ENCODE measurements around the gene TAGLN2.
A peak's percentile ranks its signal among the peaks of the same experiment; 100 is the strongest.

TAGLN2 gene

GRCh38 chr1:159934136-159935039 is 9.1 kb upstream of the TAGLN2 start:
- DNase-seq: no peak

GRCh38 chr1:159933347-159933746 is 8.0 kb upstream of the TAGLN2 start:
- no peak for DNase-seq

GRCh38 chr1:159932296-159933285 is 7.3 kb upstream of the TAGLN2 start:
- DNase-seq: no peak

GRCh38 chr1:159931795-159932173 is 6.5 kb upstream of the TAGLN2 start:
- no peak for DNase-seq

- DNase-seq: no peak
Measured at GRCh38 chr1:159931101-159931794, 5.9 kb upstream of the TAGLN2 start.

- no peak for DNase-seq
Measured at GRCh38 chr1:159930634-159931033, 5.3 kb upstream of the TAGLN2 start.

GRCh38 chr1:159930216-159930615 is 4.9 kb upstream of the TAGLN2 start:
- no peak for DNase-seq

GRCh38 chr1:159929155-159930051 is 4.1 kb upstream of the TAGLN2 start:
- no peak for DNase-seq

GRCh38 chr1:159928491-159929050 is 3.3 kb upstream of the TAGLN2 start:
- DNase-seq: no peak

- no peak for DNase-seq
Measured at GRCh38 chr1:159927849-159928431, 2.6 kb upstream of the TAGLN2 start.

GRCh38 chr1:159927211-159927848 is 2.0 kb upstream of the TAGLN2 start:
- DNase-seq: no peak

- no peak for DNase-seq
Measured at GRCh38 chr1:159925719-159926078, 392 bp upstream of the TAGLN2 start.

GRCh38 chr1:159924025-159924790 is 1.1 kb downstream of the TAGLN2 start:
- peak; percentile 45 for DNase-seq

- DNase-seq: peak; percentile 93
Measured at GRCh38 chr1:159923203-159924024, 1.9 kb downstream of the TAGLN2 start.

- DNase-seq: no peak
Measured at GRCh38 chr1:159922511-159923202, 2.6 kb downstream of the TAGLN2 start.

GRCh38 chr1:159921700-159922504 is 3.4 kb downstream of the TAGLN2 start:
- DNase-seq: no peak

GRCh38 chr1:159921251-159921650 is 4.1 kb downstream of the TAGLN2 start:
- DNase-seq: no peak
